WTC11 (cell line): ENCODE results near the gene RGS11. TPM values are rescaled to one million over a fixed set of nuclear protein-coding genes. Genes with fewer than 3 reads are reported as not detected.

Experiments
- ATAC-seq: fragments of 200-7000 bp; cut with Tn5 transposase; 2 replicates; pipeline ENCODE4 v1.10.0; 2021; ENCODE audit warnings: mild to moderate bottlenecking, moderate library complexity
- CTCF ChIA-PET: fragments of 300-600 bp; sonication (Branson Sonifier 250); formaldehyde crosslinking; loops from one replicate; lab custom pipeline; 2021; ENCODE audit warnings: antibody characterized with exemption; lab: Charles Lee
- POLR2A ChIA-PET: fragments of 350-600 bp; sonication (Branson Sonifier 250); formaldehyde crosslinking; loops from one replicate; lab custom pipeline; 2021; ENCODE audit warnings: antibody characterized with exemption; lab: Charles Lee
- DNase-seq: peaks from one replicate; pipeline ENCODE4 v3.0.0; 2021; ENCODE audit warnings: low spot score
- H3K27ac Mint-ChIP-seq: 2 replicates; pipeline ENCODE4 v1.8.0; 2021; ENCODE audit warnings: mixed read lengths
- H3K27me3 Mint-ChIP-seq: 2 replicates; pipeline ENCODE4 v1.8.0; 2021; ENCODE audit warnings: low read depth, mild to moderate bottlenecking, moderate library complexity, mixed read lengths
- H3K36me3 Mint-ChIP-seq: 2 replicates; pipeline ENCODE4 v1.8.0; 2021; ENCODE audit warnings: mixed read lengths
- H3K4me1 Mint-ChIP-seq: 2 replicates; pipeline ENCODE4 v1.8.0; 2022; ENCODE audit warnings: mixed read lengths
- H3K4me3 Mint-ChIP-seq: 2 replicates; pipeline ENCODE4 v1.8.0; 2021; ENCODE audit warnings: mild to moderate bottlenecking, moderate library complexity, mixed read lengths
- H3K9me3 Mint-ChIP-seq: 2 replicates; pipeline ENCODE4 v1.8.0; 2021; ENCODE audit warnings: mixed read lengths
- ATF3 ChIP-seq: sonication (generic); formaldehyde crosslinking; conservative IDR thresholded peaks from 2 replicates; pipeline ENCODE4 v1.8.1; 2022; ENCODE audit warnings: mild to moderate bottlenecking, missing genetic modification reagents
- CDX4 ChIP-seq: fragments of 250-450 bp; sonication (Bioruptor Pico); IDR thresholded peaks from 2 replicates; pipeline ENCODE4 v1.9.0; 2021; ENCODE audit warnings: moderate library complexity, mild to moderate bottlenecking, inconsistent platforms, borderline replicate concordance
- CTCF ChIP-seq: fragments of 200-600 bp; IDR thresholded peaks from 2 replicates; pipeline ENCODE4 v1.8.0; 2022; ENCODE audit warnings: antibody characterized with exemption
- ETV6 ChIP-seq: sonication (generic); formaldehyde crosslinking; IDR thresholded peaks from 2 replicates; pipeline ENCODE4 v1.8.1; 2022; ENCODE audit warnings: mild to moderate bottlenecking, missing genetic modification reagents
- GRHL2 ChIP-seq: fragments of 250-450 bp; sonication (Bioruptor Pico); IDR thresholded peaks from 2 replicates; pipeline ENCODE4 v1.8.0; 2022; ENCODE audit warnings: mild to moderate bottlenecking, moderate library complexity; ENCODE audit not compliant: insufficient replicate concordance, severe bottlenecking
- HMGA2 ChIP-seq: fragments of 250-450 bp; sonication (Bioruptor Pico); IDR thresholded peaks from 2 replicates; pipeline ENCODE4 v1.4.0; 2021; ENCODE audit warnings: mild to moderate bottlenecking, moderate library complexity
- IRF1 ChIP-seq: sonication (generic); formaldehyde crosslinking; IDR thresholded peaks from 2 replicates; pipeline ENCODE4 v1.8.0; 2023; ENCODE audit warnings: missing genetic modification reagents
- NFE2L1 ChIP-seq: sonication (generic); formaldehyde crosslinking; IDR thresholded peaks from 2 replicates; pipeline ENCODE4 v1.8.1; 2023; ENCODE audit warnings: missing genetic modification reagents
- NR2C2 ChIP-seq: sonication (generic); formaldehyde crosslinking; IDR thresholded peaks from 2 replicates; pipeline ENCODE4 v1.8.0; 2022; ENCODE audit warnings: mild to moderate bottlenecking, missing genetic modification reagents
- RORB ChIP-seq: fragments of 250-450 bp; sonication (Bioruptor Pico); IDR thresholded peaks from 2 replicates; pipeline ENCODE4 v1.9.0; 2021; ENCODE audit warnings: mild to moderate bottlenecking
- SOX15 ChIP-seq: fragments of 250-450 bp; sonication (Bioruptor Pico); IDR thresholded peaks from 2 replicates; pipeline ENCODE4 v1.9.0; 2021; ENCODE audit warnings: mild to moderate bottlenecking
- TEAD4 ChIP-seq: sonication (generic); formaldehyde crosslinking; IDR thresholded peaks from 2 replicates; pipeline ENCODE4 v1.8.0; 2022; ENCODE audit warnings: mild to moderate bottlenecking, missing genetic modification reagents
- ZNF138 ChIP-seq: sonication (generic); formaldehyde crosslinking; conservative IDR thresholded peaks from 2 replicates; pipeline ENCODE4 v1.8.1; 2022; ENCODE audit warnings: mild to moderate bottlenecking, moderate library complexity, missing genetic modification reagents
- ZNF263 ChIP-seq: sonication (generic); formaldehyde crosslinking; IDR thresholded peaks from 2 replicates; pipeline ENCODE4 v1.8.1; 2022; ENCODE audit warnings: low read depth, mild to moderate bottlenecking, moderate library complexity, missing genetic modification reagents
- ZNF317 ChIP-seq: sonication (generic); formaldehyde crosslinking; IDR thresholded peaks from 2 replicates; pipeline ENCODE4 v1.8.1; 2023; ENCODE audit warnings: low read depth, mild to moderate bottlenecking, moderate library complexity, missing genetic modification reagents, borderline replicate concordance
- ZNF425 ChIP-seq: fragments of 250-450 bp; sonication (Bioruptor Pico); conservative IDR thresholded peaks from 2 replicates; pipeline ENCODE4 v1.9.0; 2021; ENCODE audit warnings: mild to moderate bottlenecking
- ZNF512 ChIP-seq: sonication (generic); formaldehyde crosslinking; IDR thresholded peaks from 2 replicates; pipeline ENCODE4 v1.8.1; 2022; ENCODE audit warnings: missing genetic modification reagents, borderline replicate concordance
- total RNA-seq: library from RNA; stranded (reverse); gene quantifications from 3 replicates; pipeline ENCODE4 v1.2.3, GENCODE V29; 2021

RGS11 gene
- total RNA-seq, 1 experiment from 2014 or later, result 1.8 TPM

GRCh38 chr16:303760-304505 lies 28.2 kb upstream of the RGS11 start:
- H3K9me3 Mint-ChIP-seq, result no peaks in the 10 kb centered on the region
- no peaks in the 10 kb centered on the region for H3K27me3 Mint-ChIP-seq
- POLR2A ChIA-PET, result no interaction called here
- CTCF ChIA-PET, result interaction anchor here (1.5 to 1.8 kb wide), 2 partner anchors 15 to 58 kb away, joined by 5 to 14 read pairs; no protein-coding TSS in a partner anchor
- peaks cover 22% of the 10 kb centered on the region for H3K36me3 Mint-ChIP-seq
- DNase-seq, result no peak
- 0 out of 2 replicates have a peak, but pooled peaks have one; percentile 20 for ATAC-seq
- H3K4me3 Mint-ChIP-seq, result no peak overlapping the region
- no peak for TF ChIP-seq ETV6
- no peak for TF ChIP-seq ZNF317 (CRISPR knock-in tag)
- no peak for TF ChIP-seq HMGA2 (CRISPR knock-in tag)
- no peak for TF ChIP-seq TEAD4
- TF ChIP-seq ZNF263, result no peak
- no peak for TF ChIP-seq ATF3 (CRISPR knock-in tag)
- TF ChIP-seq ZNF512 (CRISPR knock-in tag), result no peak
- no peak for TF ChIP-seq ZNF138 (CRISPR knock-in tag)
- peak overlapping the region; percentile 78 for H3K27ac Mint-ChIP-seq
- no peaks in the 10 kb centered on the region for H3K4me1 Mint-ChIP-seq

GRCh38 chr16:301950-302349 lies 26.2 kb upstream of the RGS11 start:
- no peaks in the 10 kb centered on the region for H3K27me3 Mint-ChIP-seq
- H3K4me1 Mint-ChIP-seq, result no peaks in the 10 kb centered on the region
- H3K4me3 Mint-ChIP-seq, result no peak overlapping the region
- H3K9me3 Mint-ChIP-seq, result no peaks in the 10 kb centered on the region
- peaks cover 16% of the 10 kb centered on the region for H3K36me3 Mint-ChIP-seq
- H3K27ac Mint-ChIP-seq, result no peak overlapping the region; the same call in 1 of the 2 replicates
- DNase-seq, result no peak
- TF ChIP-seq RORB (CRISPR knock-in tag) (no peak), GRHL2 (CRISPR knock-in tag) (no peak), ZNF425 (CRISPR knock-in tag) (no peak), CTCF (no peak), CDX4 (CRISPR knock-in tag) (no peak), ATF3 (CRISPR knock-in tag) (no peak), SOX15 (no peak)
- CTCF ChIA-PET, result interaction anchor here (1.6 kb wide), 1 partner anchor 61 kb away, joined by 6 read pairs; no protein-coding TSS in a partner anchor
- ATAC-seq, result no peak
- POLR2A ChIA-PET, result no interaction called here

GRCh38 chr16:301235-301634 lies 25.5 kb upstream of the RGS11 start:
- Mint-ChIP-seq H3K4me3 (no peak overlapping the region), H3K27ac (no peak overlapping the region), H3K27me3 (no peaks in the 10 kb centered on the region), H3K36me3 (peaks cover 14% of the 10 kb centered on the region), H3K4me1 (no peaks in the 10 kb centered on the region), H3K9me3 (no peaks in the 10 kb centered on the region)
- POLR2A ChIA-PET, result no interaction called here
- TF ChIP-seq NFE2L1 (CRISPR knock-in tag), result no peak
- TF ChIP-seq IRF1 (CRISPR knock-in tag), result no peak
- TF ChIP-seq TEAD4, result no peak
- TF ChIP-seq ZNF263, result no peak
- no peak for TF ChIP-seq NR2C2 (CRISPR knock-in tag)
- DNase-seq, result no peak
- CTCF ChIA-PET, result interaction anchor here (1.6 kb wide), 1 partner anchor 61 kb away, joined by 6 read pairs; no protein-coding TSS in a partner anchor
- ATAC-seq, result no peak
